Measurements from ENCODE around the gene BAIAP3.

BAIAP3 gene

DNA sequence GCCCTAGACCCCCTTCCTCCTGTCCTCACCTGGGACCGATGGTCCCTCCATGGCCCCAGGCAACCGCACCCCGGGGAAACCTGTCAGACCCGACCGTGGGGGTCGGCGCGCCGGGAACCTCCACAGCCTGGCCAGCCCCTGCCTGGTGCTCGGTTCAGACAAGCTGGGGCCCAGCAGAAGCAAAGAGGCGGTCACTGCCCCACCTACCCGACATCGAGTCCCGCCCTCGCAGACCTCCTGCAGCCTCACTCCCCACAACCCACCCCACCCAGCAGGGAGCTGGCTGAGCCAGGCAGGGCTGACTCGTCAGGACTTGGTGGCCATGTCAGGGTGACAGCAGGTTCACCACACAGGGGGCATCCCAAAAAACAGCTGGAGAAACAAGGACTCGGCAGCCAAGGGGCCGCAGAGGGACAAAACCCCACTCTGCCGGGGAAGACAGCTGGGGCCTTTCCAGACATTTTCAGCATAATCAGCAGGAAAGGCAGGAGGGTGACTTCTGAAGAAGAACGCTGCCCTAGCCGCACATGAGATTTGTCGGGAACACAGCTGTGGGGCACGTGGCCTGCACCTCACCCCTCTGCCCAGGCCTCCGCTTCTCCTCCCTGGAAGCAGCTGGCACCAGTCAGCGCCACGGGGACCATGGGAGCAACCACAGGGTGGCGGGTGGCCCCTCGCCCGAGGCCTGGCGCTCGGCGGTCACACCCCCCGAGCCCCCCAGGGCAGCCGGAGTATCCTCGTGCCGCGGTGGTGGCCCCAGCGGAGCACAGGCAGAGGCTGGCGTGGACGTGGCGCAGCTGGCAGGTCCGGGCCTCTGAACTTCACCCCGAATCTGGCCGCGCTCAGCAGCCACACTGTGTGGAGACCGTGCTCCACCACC is 41.2 kb downstream of the BAIAP3 start:
- H3K4me3 ChIP-seq (replicated peaks; ENCODE audit: low read depth, low read length), result no peak overlapping the region
- no peaks in the 10 kb centered on the region for H3K27me3 ChIP-seq (replicated peaks; ENCODE audit: control insufficient read depth, insufficient read depth, low read length)
- DNase-seq (ENCODE audit: extremely low read depth, insufficient read length), result no peak
- TF ChIP-seq, protein P1, sequence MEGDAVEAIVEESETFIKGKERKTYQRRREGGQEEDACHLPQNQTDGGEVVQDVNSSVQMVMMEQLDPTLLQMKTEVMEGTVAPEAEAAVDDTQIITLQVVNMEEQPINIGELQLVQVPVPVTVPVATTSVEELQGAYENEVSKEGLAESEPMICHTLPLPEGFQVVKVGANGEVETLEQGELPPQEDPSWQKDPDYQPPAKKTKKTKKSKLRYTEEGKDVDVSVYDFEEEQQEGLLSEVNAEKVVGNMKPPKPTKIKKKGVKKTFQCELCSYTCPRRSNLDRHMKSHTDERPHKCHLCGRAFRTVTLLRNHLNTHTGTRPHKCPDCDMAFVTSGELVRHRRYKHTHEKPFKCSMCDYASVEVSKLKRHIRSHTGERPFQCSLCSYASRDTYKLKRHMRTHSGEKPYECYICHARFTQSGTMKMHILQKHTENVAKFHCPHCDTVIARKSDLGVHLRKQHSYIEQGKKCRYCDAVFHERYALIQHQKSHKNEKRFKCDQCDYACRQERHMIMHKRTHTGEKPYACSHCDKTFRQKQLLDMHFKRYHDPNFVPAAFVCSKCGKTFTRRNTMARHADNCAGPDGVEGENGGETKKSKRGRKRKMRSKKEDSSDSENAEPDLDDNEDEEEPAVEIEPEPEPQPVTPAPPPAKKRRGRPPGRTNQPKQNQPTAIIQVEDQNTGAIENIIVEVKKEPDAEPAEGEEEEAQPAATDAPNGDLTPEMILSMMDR (IDR thresholded peaks at IDR 0.05; ENCODE audit: insufficient read depth, low read length, poor library complexity, severe bottlenecking), result no peak
- peaks cover 4% of the 10 kb centered on the region for H3K36me3 ChIP-seq (ENCODE audit: control insufficient read depth, insufficient read depth, low read length)

DNA sequence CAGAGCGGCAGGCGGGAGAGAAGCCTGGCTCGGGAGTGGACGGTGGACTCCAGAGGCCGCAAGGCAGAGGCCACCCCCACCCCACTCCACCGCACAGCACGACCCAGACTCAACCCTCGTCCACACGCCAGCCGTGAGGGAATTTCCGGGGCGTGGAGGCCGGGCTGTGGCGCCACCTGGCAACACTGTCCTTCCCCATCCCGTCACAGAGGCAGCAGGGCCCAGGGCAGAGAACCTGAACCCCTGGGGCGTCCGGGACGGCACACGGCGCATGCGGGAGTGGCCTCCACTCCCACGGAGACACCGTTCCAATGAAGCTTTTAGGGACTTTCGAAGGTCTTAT is 41.8 kb downstream of the BAIAP3 start:
- TF ChIP-seq, protein P1 (IDR thresholded peaks at IDR 0.05; ENCODE audit: insufficient read depth, low read length, poor library complexity, severe bottlenecking), result no peak
- Histone ChIP-seq H3K4me3 (replicated peaks; ENCODE audit: low read depth, low read length) (no peak overlapping the region), H3K36me3 (ENCODE audit: control insufficient read depth, insufficient read depth, low read length) (no peaks in the 10 kb centered on the region; the same call in none of the 2 replicates), H3K27me3 (replicated peaks; ENCODE audit: control insufficient read depth, insufficient read depth, low read length) (no peaks in the 10 kb centered on the region)
- no peak for DNase-seq (ENCODE audit: extremely low read depth, insufficient read length)

DNA sequence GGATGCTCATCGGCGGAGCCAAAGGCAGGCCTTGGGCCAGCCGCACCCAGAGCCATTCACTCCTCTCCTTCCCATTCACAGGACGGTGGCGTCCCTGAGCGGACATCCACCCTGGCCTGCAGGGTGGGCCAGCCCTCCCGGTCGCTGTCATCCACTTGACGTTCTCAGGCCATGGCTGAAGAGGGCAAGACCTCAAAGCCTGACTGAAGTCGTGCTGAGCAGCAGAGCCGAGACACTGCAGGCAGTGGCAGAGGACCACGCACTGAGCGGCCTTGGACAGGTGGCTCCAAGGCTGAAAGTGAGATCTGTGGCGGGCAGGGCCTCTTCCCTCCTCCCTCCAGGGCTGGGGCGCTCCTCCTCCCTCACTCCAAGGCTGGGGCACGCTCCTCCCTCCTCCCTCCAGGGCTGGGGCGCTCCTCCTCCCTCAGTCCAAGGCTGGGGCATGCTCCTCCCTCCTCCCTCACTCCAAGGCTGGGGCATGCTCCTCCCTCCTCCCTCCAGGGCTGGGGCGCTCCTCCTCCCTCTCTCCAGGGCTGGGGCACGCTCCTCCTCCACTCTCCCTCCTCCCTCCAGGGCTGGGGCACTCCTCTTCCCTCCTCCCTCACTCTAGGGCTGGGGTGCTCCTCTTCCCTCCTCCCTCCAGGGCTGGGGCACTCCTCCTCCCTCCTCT is 42.4 kb downstream of the BAIAP3 start:
- H3K27me3 ChIP-seq (replicated peaks; ENCODE audit: control insufficient read depth, insufficient read depth, low read length), result no peaks in the 10 kb centered on the region
- no peaks in the 10 kb centered on the region; the same call in none of the 2 replicates for H3K36me3 ChIP-seq (ENCODE audit: control insufficient read depth, insufficient read depth, low read length)
- no peak overlapping the region for H3K4me3 ChIP-seq (replicated peaks; ENCODE audit: low read depth, low read length)

DNA sequence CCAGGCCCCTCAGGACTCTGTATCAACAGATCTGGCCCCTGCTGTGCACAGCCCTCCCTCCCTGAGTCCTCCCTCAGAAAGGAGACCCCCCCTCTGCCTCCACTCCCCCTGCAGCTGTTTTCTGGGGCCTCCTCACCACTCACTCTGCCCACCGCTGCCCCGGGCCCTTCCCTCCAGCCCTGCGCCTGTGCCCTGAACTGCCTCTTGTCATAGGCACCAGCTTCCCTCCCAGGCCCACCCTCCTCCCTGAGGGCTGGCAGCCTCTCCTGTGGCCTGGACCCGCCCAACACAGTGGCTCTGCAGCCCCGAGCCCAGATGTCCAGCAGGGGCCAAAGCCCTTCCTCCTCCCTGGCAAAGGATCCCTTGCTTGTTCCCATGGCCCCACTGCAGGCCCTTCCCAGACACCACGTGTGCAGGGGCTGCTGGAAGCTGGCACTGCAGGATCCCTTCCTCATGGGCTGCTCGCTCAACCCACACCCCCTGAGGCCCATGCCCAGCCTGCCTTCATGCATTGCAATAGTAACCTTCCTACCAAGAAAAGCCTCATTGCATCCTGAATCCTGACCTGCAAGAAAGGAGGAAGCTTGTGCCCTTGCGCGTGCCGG is 44.1 kb downstream of the BAIAP3 start:
- H3K4me3 ChIP-seq (replicated peaks; ENCODE audit: low read depth, low read length), result no peak overlapping the region
- TF ChIP-seq, protein P1 (IDR thresholded peaks at IDR 0.05; ENCODE audit: insufficient read depth, low read length, poor library complexity, severe bottlenecking), result no peak

More for the DNA sequence above, 42.4 kb downstream of the BAIAP3 start:
- TF ChIP-seq, protein P1 (IDR thresholded peaks at IDR 0.05; ENCODE audit: insufficient read depth, low read length, poor library complexity, severe bottlenecking), result no peak
- DNase-seq (ENCODE audit: extremely low read depth, insufficient read length), result no peak

DNA sequence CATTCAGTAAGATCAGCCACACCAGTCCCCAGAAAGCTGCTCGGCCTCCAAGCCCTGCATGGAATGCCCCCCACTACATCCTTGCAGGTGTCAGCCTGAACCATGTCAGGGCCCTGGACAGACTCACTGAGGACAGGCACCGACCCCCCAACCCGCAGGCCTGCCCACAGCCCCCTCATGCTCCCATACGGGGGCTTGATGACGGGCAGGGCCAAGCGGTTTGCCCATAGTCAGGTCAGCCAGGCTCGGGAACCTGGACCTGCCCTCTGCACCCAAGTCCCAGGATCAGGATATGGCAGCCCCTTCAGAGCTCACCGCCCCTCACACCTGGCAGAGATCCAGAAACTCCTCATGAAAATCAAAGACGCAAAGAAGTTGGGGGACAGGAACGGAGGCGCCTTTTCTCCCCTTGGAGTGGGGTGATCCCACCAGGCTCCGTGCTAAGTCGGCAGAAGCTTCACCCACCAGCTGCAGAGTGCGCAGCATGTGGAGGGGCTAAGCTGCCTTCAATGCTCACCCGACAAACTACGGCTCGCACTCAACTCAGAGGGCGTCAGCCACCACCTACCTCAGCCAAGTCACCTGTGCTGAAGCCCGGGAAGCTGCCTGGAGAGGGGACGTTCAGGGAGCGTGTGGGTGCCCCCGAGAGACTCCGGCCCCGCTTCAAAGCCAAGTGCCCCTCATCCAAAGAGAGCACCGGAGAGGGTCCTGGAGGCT is 44.8 kb downstream of the BAIAP3 start:
- H3K36me3 ChIP-seq (ENCODE audit: control insufficient read depth, insufficient read depth, low read length), result no peaks in the 10 kb centered on the region; the same call in none of the 2 replicates
- no peaks in the 10 kb centered on the region for H3K27me3 ChIP-seq (replicated peaks; ENCODE audit: control insufficient read depth, insufficient read depth, low read length)
- H3K4me3 ChIP-seq (replicated peaks; ENCODE audit: low read depth, low read length), result peak overlapping the region; percentile 77
- TF ChIP-seq, protein P1 (IDR thresholded peaks at IDR 0.05; ENCODE audit: insufficient read depth, low read length, poor library complexity, severe bottlenecking), result no peak
- no peak for DNase-seq (ENCODE audit: extremely low read depth, insufficient read length)

More for the DNA sequence above, 44.1 kb downstream of the BAIAP3 start:
- no peak for DNase-seq (ENCODE audit: extremely low read depth, insufficient read length)
- H3K27me3 ChIP-seq (replicated peaks; ENCODE audit: control insufficient read depth, insufficient read depth, low read length), result no peaks in the 10 kb centered on the region
- H3K36me3 ChIP-seq (ENCODE audit: control insufficient read depth, insufficient read depth, low read length), result no peaks in the 10 kb centered on the region; the same call in none of the 2 replicates
